ENCODE measurements around the gene PCF11. TPM values are rescaled to one million over a fixed set of nuclear protein-coding genes. Genes with fewer than 3 reads are reported as not detected.

The PCF11 gene
- total RNA-seq, 1 donor from 2014 or later = 40.7 TPM

- no peak overlapping the region for H3K4me3 Mint-ChIP-seq (ENCODE audit: unreplicated experiment)
- FAIRE-seq = no peak
- no peak overlapping the region for H3K27ac ChIP-seq (ENCODE audit: low read depth, low read length)
Measured at GRCh38 chr11:83185767-83186166, 28.8 kb downstream of the PCF11 start.

GRCh38 chr11:83187465-83187864 is 30.5 kb downstream of the PCF11 start:
- FAIRE-seq = no peak
- Histone ChIP-seq H3K9me3 (ENCODE audit: insufficient read depth, low read depth, low read length) (no peaks in the 10 kb centered on the region), H3K27me3 (ENCODE audit: insufficient read depth, low read length) (no peaks in the 10 kb centered on the region), H4K20me1 (ENCODE audit: insufficient read depth, low read length) (peaks cover 9% of the 10 kb centered on the region), H3K9ac (ENCODE audit: low read length) (no peak overlapping the region), H3K4me3 (ENCODE audit: insufficient read depth, low read depth, low read length) (no peak overlapping the region), H3K79me2 (ENCODE audit: insufficient read depth, low read length) (peaks cover 11% of the 10 kb centered on the region), H3K4me2 (ENCODE audit: low read length) (no peak overlapping the region), H2AFZ (ENCODE audit: low read depth, low read length) (no peak overlapping the region), H3K36me3 (ENCODE audit: insufficient read depth, low read length) (peaks cover 42% of the 10 kb centered on the region), H3K4me1 (ENCODE audit: insufficient read depth, low read length) (peaks cover 3% of the 10 kb centered on the region), H3K27ac (ENCODE audit: low read depth, low read length) (no peak overlapping the region)
- DNase-seq (ENCODE audit: low read depth) = no peak
- Mint-ChIP-seq H3K4me1 (ENCODE audit: low read depth, unreplicated experiment) (peaks cover 7% of the 10 kb centered on the region), H3K27ac (ENCODE audit: unreplicated experiment) (no peak overlapping the region), H3K4me3 (ENCODE audit: unreplicated experiment) (no peak overlapping the region), H3K9me3 (ENCODE audit: unreplicated experiment) (no peaks in the 10 kb centered on the region), H3K36me3 (ENCODE audit: low read depth, unreplicated experiment) (peaks cover 4% of the 10 kb centered on the region), H3K27me3 (ENCODE audit: low read depth, unreplicated experiment) (no peaks in the 10 kb centered on the region)
- TF ChIP-seq CTCF (IDR thresholded peaks at IDR 0.05; ENCODE audit: insufficient read depth, low read depth, low read length) (no peak), EZH2 (IDR thresholded peaks at IDR 0.05; ENCODE audit: insufficient read depth, low read length) (no peak)

More at GRCh38 chr11:83185767-83186166, 28.8 kb downstream of the PCF11 start:
- DNase-seq (ENCODE audit: low read depth) = no peak
- H3K9me3 ChIP-seq (ENCODE audit: insufficient read depth, low read depth, low read length) = no peaks in the 10 kb centered on the region
- H3K4me3 ChIP-seq (ENCODE audit: insufficient read depth, low read depth, low read length) = no peak overlapping the region
- Mint-ChIP-seq H3K9me3 (ENCODE audit: unreplicated experiment) (no peaks in the 10 kb centered on the region), H3K4me1 (ENCODE audit: low read depth, unreplicated experiment) (no peaks in the 10 kb centered on the region), H3K27me3 (ENCODE audit: low read depth, unreplicated experiment) (no peaks in the 10 kb centered on the region), H3K27ac (ENCODE audit: unreplicated experiment) (no peak overlapping the region), H3K36me3 (ENCODE audit: low read depth, unreplicated experiment) (peaks cover 8% of the 10 kb centered on the region)
- H3K36me3 ChIP-seq (ENCODE audit: insufficient read depth, low read length) = peaks cover 41% of the 10 kb centered on the region
- TF ChIP-seq CTCF (IDR thresholded peaks at IDR 0.05; ENCODE audit: insufficient read depth, low read depth, low read length) = no peak
- TF ChIP-seq EZH2 (IDR thresholded peaks at IDR 0.05; ENCODE audit: insufficient read depth, low read length) = no peak
- H2AFZ ChIP-seq (ENCODE audit: low read depth, low read length) = no peak overlapping the region
- no peaks in the 10 kb centered on the region for H3K27me3 ChIP-seq (ENCODE audit: insufficient read depth, low read length)
- no peaks in the 10 kb centered on the region for H3K4me1 ChIP-seq (ENCODE audit: insufficient read depth, low read length)
- no peak overlapping the region for H3K4me2 ChIP-seq (ENCODE audit: low read length)
- H3K9ac ChIP-seq (ENCODE audit: low read length) = no peak overlapping the region
- peaks cover 9% of the 10 kb centered on the region for H4K20me1 ChIP-seq (ENCODE audit: insufficient read depth, low read length)
- H3K79me2 ChIP-seq (ENCODE audit: insufficient read depth, low read length) = peaks cover 3% of the 10 kb centered on the region

- Histone ChIP-seq H2AFZ (ENCODE audit: low read depth, low read length) (no peak overlapping the region), H3K9me3 (ENCODE audit: insufficient read depth, low read depth, low read length) (no peaks in the 10 kb centered on the region), H3K4me2 (ENCODE audit: low read length) (no peak overlapping the region), H3K4me1 (ENCODE audit: insufficient read depth, low read length) (peaks cover 15% of the 10 kb centered on the region), H4K20me1 (ENCODE audit: insufficient read depth, low read length) (peaks cover 4% of the 10 kb centered on the region), H3K36me3 (ENCODE audit: insufficient read depth, low read length) (peaks cover 18% of the 10 kb centered on the region), H3K27ac (ENCODE audit: low read depth, low read length) (no peak overlapping the region), H3K27me3 (ENCODE audit: insufficient read depth, low read length) (no peaks in the 10 kb centered on the region), H3K4me3 (ENCODE audit: insufficient read depth, low read depth, low read length) (no peak overlapping the region), H3K79me2 (ENCODE audit: insufficient read depth, low read length) (peaks cover 31% of the 10 kb centered on the region), H3K9ac (ENCODE audit: low read length) (no peak overlapping the region)
- H3K27ac Mint-ChIP-seq (ENCODE audit: unreplicated experiment) = no peak overlapping the region
- no peak for DNase-seq (ENCODE audit: low read depth)
- peaks cover 16% of the 10 kb centered on the region for H3K4me1 Mint-ChIP-seq (ENCODE audit: low read depth, unreplicated experiment)
- FAIRE-seq = no peak
- H3K4me3 Mint-ChIP-seq (ENCODE audit: unreplicated experiment) = peak overlapping the region; percentile 46
- TF ChIP-seq EZH2 (IDR thresholded peaks at IDR 0.05; ENCODE audit: insufficient read depth, low read length) (no peak), CTCF (IDR thresholded peaks at IDR 0.05; ENCODE audit: insufficient read depth, low read depth, low read length) (no peak)
- H3K36me3 Mint-ChIP-seq (ENCODE audit: low read depth, unreplicated experiment) = peaks cover 3% of the 10 kb centered on the region
- H3K9me3 Mint-ChIP-seq (ENCODE audit: unreplicated experiment) = no peaks in the 10 kb centered on the region
- H3K27me3 Mint-ChIP-seq (ENCODE audit: low read depth, unreplicated experiment) = no peaks in the 10 kb centered on the region
Measured at GRCh38 chr11:83191491-83191890, 34.6 kb downstream of the PCF11 start.

Data from astrocyte (in vitro differentiated cells and primary cell).